Measurements from ENCODE around the gene LRRC8D. TPM values are rescaled to one million over a fixed set of nuclear protein-coding genes. Genes with fewer than 3 reads are reported as not detected.

Gene LRRC8D
- polyA plus RNA-seq, 2 of the 4 experiments (the other 2 are of a cell fraction): 41.8 to 76.7 TPM

DNA sequence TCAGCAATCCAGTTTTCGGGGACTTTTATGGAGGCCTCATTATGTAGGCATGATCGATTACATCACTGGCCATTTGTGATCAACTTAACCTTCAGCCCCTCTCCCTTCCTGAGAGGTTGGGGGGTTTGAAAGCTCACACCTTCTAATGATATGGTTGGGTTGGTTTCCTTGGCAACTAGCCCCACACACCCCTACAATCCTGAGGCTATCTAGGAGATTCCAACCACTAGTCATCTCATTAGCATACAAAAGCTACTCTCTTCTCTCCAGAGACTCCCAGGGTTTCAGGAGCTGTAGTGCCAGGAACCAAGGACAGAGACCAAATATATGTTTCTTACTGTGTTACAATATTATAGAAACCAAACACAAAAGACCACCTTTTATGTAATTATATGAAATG is 138.9 kb downstream of the LRRC8D start (continued):
- TF ChIP-seq, protein P1, sequence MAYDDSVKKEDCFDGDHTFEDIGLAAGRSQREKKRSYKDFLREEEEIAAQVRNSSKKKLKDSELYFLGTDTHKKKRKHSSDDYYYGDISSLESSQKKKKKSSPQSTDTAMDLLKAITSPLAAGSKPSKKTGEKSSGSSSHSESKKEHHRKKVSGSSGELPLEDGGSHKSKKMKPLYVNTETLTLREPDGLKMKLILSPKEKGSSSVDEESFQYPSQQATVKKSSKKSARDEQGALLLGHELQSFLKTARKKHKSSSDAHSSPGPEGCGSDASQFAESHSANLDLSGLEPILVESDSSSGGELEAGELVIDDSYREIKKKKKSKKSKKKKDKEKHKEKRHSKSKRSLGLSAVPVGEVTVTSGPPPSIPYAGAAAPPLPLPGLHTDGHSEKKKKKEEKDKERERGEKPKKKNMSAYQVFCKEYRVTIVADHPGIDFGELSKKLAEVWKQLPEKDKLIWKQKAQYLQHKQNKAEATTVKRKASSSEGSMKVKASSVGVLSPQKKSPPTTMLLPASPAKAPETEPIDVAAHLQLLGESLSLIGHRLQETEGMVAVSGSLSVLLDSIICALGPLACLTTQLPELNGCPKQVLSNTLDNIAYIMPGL (CRISPR knock-in tag; IDR thresholded peaks at IDR 0.05; ENCODE audit: borderline replicate concordance): no peak
- TF ChIP-seq NR3C1 (IDR thresholded peaks at IDR 0.05) (no peak), POLR2AphosphoS2 (conservative IDR thresholded peaks at IDR 0.05; ENCODE audit: low read length) (no peak), RCOR1 (IDR thresholded peaks at IDR 0.05; ENCODE audit: low read depth, low read length) (no peak), HEYL (CRISPR knock-in tag; IDR thresholded peaks at IDR 0.05) (no peak), MYC (IDR thresholded peaks at IDR 0.05; ENCODE audit: borderline replicate concordance, low read length) (no peak)
- TF ChIP-seq, protein P2, sequence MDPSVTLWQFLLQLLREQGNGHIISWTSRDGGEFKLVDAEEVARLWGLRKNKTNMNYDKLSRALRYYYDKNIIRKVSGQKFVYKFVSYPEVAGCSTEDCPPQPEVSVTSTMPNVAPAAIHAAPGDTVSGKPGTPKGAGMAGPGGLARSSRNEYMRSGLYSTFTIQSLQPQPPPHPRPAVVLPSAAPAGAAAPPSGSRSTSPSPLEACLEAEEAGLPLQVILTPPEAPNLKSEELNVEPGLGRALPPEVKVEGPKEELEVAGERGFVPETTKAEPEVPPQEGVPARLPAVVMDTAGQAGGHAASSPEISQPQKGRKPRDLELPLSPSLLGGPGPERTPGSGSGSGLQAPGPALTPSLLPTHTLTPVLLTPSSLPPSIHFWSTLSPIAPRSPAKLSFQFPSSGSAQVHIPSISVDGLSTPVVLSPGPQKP (IDR thresholded peaks at IDR 0.05; ENCODE audit: low read depth, low read length): no peak

DNA sequence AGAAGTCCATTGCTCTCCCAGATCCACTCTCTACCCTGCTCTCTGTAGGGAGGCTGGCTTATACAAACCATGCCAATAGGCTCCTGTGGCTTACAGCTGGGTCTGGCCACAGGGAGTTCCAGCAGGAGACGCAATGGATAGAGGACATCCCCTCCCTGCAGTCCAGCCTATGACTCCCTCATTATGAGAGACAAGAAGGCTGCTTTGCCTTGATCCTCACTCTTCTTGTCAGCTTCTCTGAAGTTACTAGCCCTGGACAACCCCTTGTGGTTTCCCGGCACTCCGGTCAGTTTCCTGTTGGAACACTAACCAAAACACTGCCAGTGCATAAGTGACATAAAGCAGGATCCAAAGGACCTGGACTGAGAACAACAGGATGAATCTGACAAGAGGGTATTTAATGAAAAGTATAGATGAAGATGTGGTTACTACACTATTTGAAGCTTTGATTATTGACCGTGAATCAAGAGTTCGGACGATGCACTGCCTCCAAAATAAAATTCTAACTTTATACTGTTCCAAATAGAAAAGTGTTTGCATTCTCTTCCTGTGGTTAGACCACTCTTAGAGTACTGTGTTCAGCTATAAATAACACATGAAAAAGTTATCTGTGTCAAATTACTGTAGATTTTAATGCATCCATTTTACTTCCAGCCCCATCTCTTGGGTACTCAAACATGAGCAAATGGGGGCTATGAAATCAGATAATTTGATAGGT is 141.4 kb downstream of the LRRC8D start:
- H3K4me3 ChIP-seq: no peak overlapping the region
- H3K9me3 ChIP-seq: peaks cover 6% of the 10 kb centered on the region; the same call in 1 of the 3 replicates
- FAIRE-seq (no peak), DNase-seq (ENCODE audit: low read depth in 1 of 2, low spot score in 1 of 2) (no peak), ATAC-seq (0 out of 6 replicates have a peak, but pooled peaks of 1 of the 2 experiments have one; percentile 43)
- no peak overlapping the region for H3K4me2 ChIP-seq
- ChIA-PET POLR2A (no interaction called here), CTCF (interaction anchor here (3.0 kb wide), 1 partner anchor 25 kb away, joined by 10 read pairs; no protein-coding TSS in a partner anchor)
- 92% methylated on average over 6 of the region's 6 CpGs for WGBS (ENCODE audit: missing lambda C conversion rate)
- TF ChIP-seq HDAC2 (IDR thresholded peaks at IDR 0.05) (no peak), POLR2AphosphoS2 (conservative IDR thresholded peaks at IDR 0.05; ENCODE audit: low read length) (no peak), TP53 (CRISPR knock-in tag; IDR thresholded peaks at IDR 0.05) (no peak), NFE2L2 (conservative IDR thresholded peaks at IDR 0.05; ENCODE audit: low read length) (no peak), KDM1A (IDR thresholded peaks at IDR 0.05; ENCODE audit: low read depth) (no peak), BHLHE40 (IDR thresholded peaks at IDR 0.05; ENCODE audit: low read depth, low read length) (no peak), ZNF302 (CRISPR knock-in tag; IDR thresholded peaks at IDR 0.05) (no peak), JUN (IDR thresholded peaks at IDR 0.05) (no peak), CHD4 (IDR thresholded peaks at IDR 0.05; ENCODE audit: borderline replicate concordance) (no peak), NR3C1 (IDR thresholded peaks at IDR 0.05) (no peak), JUNB (IDR thresholded peaks at IDR 0.05) (no peak), RCOR1 (IDR thresholded peaks at IDR 0.05; ENCODE audit: low read depth, low read length) (no peak), EP300 (IDR thresholded peaks at IDR 0.05) (no peak), KDM5A (IDR thresholded peaks at IDR 0.05) (no peak), CBX8 (IDR thresholded peaks at IDR 0.05) (no peak), FOSB (CRISPR knock-in tag; IDR thresholded peaks at IDR 0.05) (no peak)
- TF ChIP-seq, protein P3, sequence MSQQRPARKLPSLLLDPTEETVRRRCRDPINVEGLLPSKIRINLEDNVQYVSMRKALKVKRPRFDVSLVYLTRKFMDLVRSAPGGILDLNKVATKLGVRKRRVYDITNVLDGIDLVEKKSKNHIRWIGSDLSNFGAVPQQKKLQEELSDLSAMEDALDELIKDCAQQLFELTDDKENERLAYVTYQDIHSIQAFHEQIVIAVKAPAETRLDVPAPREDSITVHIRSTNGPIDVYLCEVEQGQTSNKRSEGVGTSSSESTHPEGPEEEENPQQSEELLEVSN (IDR thresholded peaks at IDR 0.05; ENCODE audit: borderline replicate concordance, low read depth): no peak
- TF ChIP-seq, protein P4, sequence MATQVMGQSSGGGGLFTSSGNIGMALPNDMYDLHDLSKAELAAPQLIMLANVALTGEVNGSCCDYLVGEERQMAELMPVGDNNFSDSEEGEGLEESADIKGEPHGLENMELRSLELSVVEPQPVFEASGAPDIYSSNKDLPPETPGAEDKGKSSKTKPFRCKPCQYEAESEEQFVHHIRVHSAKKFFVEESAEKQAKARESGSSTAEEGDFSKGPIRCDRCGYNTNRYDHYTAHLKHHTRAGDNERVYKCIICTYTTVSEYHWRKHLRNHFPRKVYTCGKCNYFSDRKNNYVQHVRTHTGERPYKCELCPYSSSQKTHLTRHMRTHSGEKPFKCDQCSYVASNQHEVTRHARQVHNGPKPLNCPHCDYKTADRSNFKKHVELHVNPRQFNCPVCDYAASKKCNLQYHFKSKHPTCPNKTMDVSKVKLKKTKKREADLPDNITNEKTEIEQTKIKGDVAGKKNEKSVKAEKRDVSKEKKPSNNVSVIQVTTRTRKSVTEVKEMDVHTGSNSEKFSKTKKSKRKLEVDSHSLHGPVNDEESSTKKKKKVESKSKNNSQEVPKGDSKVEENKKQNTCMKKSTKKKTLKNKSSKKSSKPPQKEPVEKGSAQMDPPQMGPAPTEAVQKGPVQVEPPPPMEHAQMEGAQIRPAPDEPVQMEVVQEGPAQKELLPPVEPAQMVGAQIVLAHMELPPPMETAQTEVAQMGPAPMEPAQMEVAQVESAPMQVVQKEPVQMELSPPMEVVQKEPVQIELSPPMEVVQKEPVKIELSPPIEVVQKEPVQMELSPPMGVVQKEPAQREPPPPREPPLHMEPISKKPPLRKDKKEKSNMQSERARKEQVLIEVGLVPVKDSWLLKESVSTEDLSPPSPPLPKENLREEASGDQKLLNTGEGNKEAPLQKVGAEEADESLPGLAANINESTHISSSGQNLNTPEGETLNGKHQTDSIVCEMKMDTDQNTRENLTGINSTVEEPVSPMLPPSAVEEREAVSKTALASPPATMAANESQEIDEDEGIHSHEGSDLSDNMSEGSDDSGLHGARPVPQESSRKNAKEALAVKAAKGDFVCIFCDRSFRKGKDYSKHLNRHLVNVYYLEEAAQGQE (IDR thresholded peaks at IDR 0.05): no peak
- TF ChIP-seq, protein P5, sequence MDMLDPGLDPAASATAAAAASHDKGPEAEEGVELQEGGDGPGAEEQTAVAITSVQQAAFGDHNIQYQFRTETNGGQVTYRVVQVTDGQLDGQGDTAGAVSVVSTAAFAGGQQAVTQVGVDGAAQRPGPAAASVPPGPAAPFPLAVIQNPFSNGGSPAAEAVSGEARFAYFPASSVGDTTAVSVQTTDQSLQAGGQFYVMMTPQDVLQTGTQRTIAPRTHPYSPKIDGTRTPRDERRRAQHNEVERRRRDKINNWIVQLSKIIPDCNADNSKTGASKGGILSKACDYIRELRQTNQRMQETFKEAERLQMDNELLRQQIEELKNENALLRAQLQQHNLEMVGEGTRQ (IDR thresholded peaks at IDR 0.05): no peak
- TF ChIP-seq, protein P6, sequence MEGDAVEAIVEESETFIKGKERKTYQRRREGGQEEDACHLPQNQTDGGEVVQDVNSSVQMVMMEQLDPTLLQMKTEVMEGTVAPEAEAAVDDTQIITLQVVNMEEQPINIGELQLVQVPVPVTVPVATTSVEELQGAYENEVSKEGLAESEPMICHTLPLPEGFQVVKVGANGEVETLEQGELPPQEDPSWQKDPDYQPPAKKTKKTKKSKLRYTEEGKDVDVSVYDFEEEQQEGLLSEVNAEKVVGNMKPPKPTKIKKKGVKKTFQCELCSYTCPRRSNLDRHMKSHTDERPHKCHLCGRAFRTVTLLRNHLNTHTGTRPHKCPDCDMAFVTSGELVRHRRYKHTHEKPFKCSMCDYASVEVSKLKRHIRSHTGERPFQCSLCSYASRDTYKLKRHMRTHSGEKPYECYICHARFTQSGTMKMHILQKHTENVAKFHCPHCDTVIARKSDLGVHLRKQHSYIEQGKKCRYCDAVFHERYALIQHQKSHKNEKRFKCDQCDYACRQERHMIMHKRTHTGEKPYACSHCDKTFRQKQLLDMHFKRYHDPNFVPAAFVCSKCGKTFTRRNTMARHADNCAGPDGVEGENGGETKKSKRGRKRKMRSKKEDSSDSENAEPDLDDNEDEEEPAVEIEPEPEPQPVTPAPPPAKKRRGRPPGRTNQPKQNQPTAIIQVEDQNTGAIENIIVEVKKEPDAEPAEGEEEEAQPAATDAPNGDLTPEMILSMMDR (IDR thresholded peaks at IDR 0.05): no peak
- peak overlapping the region in 1 of 2 experiments; percentile 31; a peak in 1 of 6 replicates for H3K27ac ChIP-seq
- H3K4me1 ChIP-seq: peaks cover 18% of the 10 kb centered on the region
